Measurements from ENCODE around the gene BEST3. TPM values are rescaled to one million over a fixed set of nuclear protein-coding genes. Genes with fewer than 3 reads are reported as not detected.
"Not testable (repeated sequence)": the region's sequence is repeated elsewhere in the genome, so short reads cannot be mapped to it uniquely, and the experiment has no call there.

BEST3 gene
- total RNA-seq, 1 experiment from 2014 or later = 0.54 TPM

DNA sequence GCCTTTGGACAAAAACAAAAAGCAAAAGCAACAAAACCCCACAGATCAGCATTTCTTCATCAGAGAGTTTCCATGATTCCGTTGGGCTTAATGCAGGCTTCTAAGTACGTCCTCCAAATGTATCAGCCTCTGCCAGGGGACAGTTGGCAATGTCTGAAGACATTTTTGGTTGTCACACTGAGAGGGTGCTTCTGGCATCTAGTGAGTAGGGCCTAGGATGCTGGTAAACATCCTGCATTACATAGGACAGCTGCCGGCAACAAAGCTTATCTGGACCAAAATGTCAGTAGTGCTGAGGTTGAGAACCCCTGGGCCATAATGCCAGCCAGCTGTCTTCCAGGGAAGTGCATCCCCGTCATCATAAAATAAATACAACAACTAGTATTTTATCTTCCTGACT, 79.0 kb downstream of the BEST3 start:
- in situ Hi-C loops (cut with HindIII; ENCODE audit: low pct_unique_long_range_greater_than_20kb, low sequenced_read_pairs) = no loop called here

DNA sequence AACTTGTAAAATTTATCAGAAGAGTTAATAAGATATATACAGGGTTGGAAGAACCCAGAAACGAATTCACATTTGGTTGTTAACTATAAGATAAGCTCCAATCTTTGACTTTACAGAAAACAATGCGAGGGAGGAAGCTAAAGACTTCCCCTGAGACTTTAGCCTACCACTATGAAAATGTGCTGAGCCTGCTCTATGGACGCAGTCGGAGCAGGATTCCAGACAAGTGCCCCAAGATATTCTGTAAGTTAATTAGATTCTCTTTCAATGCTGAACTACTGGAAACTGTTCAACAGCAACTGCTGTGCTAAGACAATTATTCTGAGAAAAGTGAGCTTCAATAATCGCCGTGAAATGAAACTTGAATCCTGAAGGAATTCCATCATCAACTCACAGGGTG, 80.1 kb downstream of the BEST3 start:
- no peak for DNase-seq (ENCODE audit: low read depth)
- in situ Hi-C loops (cut with HindIII; ENCODE audit: low pct_unique_long_range_greater_than_20kb, low sequenced_read_pairs) = no loop called here

More for the DNA sequence above, 79.0 kb downstream of the BEST3 start:
- no peak for DNase-seq (ENCODE audit: low read depth)

DNA sequence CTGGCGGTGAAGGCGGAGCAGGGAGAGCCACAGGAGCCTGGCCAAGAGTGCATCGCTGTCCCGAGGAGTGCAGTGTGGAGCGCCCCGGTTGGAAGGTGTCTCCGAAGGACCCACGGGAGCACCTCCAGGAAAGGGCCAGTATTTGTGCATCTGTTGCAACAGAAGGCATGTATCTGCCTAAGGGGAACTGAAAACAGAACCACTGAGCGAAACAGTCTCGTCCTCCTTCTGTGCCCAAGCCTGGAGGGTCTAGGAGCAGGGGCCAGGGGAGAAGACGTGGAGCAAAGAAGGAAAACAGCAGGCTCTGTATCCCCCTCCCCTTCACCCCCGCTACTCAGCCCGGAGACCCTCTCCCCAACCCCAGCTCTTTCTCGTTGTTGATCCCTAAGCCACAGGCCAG, 83.1 kb downstream of the BEST3 start:
- in situ Hi-C loops (cut with HindIII; ENCODE audit: low pct_unique_long_range_greater_than_20kb, low sequenced_read_pairs) = no loop called here

DNA sequence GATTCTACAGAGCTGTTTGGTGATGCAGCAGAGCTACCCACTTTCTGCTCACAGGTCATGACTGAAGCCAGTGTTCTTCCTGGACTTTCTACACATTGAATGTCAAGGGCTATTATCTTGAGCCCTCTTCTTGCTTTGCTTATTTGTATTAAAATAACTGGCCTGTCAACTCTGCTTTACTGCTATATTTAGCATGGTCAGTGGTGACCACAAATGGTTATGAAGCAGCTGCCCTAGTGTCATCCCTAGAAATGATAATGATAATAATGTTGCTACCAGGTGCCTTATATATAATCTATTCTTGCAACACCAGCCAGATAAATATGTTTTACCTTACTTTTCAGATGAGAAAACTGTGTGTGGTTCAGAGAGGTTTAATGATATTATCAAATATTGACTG, 85.8 kb downstream of the BEST3 start:
- in situ Hi-C loops (cut with HindIII; ENCODE audit: low pct_unique_long_range_greater_than_20kb, low sequenced_read_pairs) = no loop called here
- DNase-seq (ENCODE audit: low read depth) = no peak

More for the DNA sequence above, 83.1 kb downstream of the BEST3 start:
- DNase-seq (ENCODE audit: low read depth) = no peak

DNA sequence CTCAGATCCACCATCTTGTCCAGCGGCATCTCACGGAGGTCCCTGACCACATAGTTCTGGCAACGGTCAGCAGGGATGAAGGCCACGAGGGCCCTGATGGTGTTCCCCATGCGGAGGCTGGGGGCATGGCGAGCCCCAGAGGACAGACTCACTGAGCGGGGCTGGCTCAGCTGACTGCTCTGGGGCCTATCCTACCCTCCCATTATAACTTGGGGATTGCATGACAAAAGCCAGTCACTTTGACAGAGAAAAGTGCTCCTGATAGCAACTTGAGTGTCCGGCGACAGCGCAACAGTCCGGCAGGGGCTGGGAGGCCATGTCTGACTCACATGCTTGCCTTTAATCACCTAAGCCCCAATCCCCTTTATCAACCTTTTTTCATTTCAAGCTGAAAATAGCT, 88.4 kb downstream of the BEST3 start, which contains the start of gene LRRC10:
Gene LRRC10 (minus strand): TSS at position 179 of the 400 bp plus-strand sequence. CDS start 69 bp downstream, at position 110.
- DNase-seq (ENCODE audit: low read depth) = no peak
- in situ Hi-C loops (cut with HindIII; ENCODE audit: low pct_unique_long_range_greater_than_20kb, low sequenced_read_pairs) = no loop called here

DNA sequence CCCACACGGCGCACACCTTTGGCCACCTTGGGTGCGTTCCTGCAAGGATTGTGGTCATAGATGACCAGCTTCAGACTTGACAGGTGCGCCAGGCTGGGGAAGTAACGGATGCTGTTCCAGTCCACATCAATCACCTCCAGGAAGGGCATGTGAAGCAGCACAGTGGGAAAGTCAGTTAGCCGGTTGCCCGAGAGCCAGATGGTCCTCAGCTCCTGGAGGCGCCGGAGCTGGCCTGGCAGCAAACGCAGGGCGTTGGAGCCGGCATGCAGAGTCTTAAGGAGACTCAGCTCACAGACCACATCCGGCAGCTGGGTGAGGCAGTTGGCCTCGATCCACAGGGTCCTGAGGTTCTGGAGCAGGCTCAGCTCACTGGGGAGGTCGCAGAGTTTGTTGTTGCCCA, 89.0 kb downstream of the BEST3 start:
- in situ Hi-C loops (cut with HindIII; ENCODE audit: low pct_unique_long_range_greater_than_20kb, low sequenced_read_pairs) = no loop called here
- no peak for DNase-seq (ENCODE audit: low read depth)

DNA sequence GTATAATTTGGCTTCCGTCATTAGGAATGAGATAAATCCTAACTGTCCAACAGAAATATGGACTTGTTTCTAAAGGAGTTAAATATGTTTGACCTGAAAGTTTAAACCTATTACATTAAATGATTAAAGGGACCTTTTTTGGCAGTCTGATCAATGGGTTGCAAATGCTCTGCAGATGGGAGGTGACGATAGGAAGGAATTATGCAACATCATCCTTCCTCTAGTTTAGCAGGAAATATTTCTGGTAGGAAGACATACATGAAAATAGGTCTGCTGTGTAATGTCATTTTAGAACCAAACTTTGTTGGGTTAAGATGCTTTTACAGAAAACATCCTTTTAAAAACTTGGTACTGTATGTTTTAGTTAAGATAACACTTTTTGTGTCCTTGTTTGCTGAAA, 91.0 kb downstream of the BEST3 start:
- DNase-seq (ENCODE audit: low read depth) = no peak
- in situ Hi-C loops (cut with HindIII; ENCODE audit: low pct_unique_long_range_greater_than_20kb, low sequenced_read_pairs) = no loop called here

DNA sequence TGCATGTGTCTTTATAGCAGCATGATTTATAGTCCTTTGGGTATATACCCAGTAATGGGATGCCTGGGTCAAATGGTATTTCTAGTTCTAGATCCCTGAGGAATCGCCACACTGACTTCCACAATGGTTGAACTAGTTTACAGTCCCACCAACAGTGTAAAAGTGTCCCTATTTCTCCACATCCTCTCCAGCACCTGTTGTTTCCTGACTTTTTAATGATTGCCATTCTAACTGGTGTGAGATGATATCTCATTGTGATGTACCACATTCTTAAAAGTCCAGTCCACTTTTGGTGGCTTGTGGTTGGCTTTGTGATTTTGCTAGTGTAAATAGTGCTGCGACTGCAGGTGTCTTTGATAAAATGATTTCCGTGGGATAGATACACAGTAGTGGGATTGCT, 94.8 kb downstream of the BEST3 start:
- in situ Hi-C loops (cut with HindIII; ENCODE audit: low pct_unique_long_range_greater_than_20kb, low sequenced_read_pairs); DNase-seq (ENCODE audit: low read depth): not testable (repeated sequence)

Other genes with a start within 250 kb of the BEST3 start
- 24.9 and 34.0 TPM in 2 replicates for gene FRS2, start 228.9 kb downstream of the BEST3 start, total RNA-seq (2014; rRNA removed; shearing (Covaris generic); ENCODE audit: low replicate concordance)
- 577 and 641 TPM in 2 replicates for gene CCT2, start 113.8 kb downstream of the BEST3 start, total RNA-seq (2014; rRNA removed; shearing (Covaris generic); ENCODE audit: low replicate concordance)
- gene LRRC10, start 88.4 kb downstream of the BEST3 start, total RNA-seq (2014; rRNA removed; shearing (Covaris generic); ENCODE audit: low replicate concordance) = not detected in 2 replicates
- 49.4 and 57.8 TPM in 2 replicates for gene RAB3IP, start 39.6 kb upstream of the BEST3 start, total RNA-seq (2014; rRNA removed; shearing (Covaris generic); ENCODE audit: low replicate concordance)
- gene MYRFL, start 125.9 kb upstream of the BEST3 start, total RNA-seq (2014; rRNA removed; shearing (Covaris generic); ENCODE audit: low replicate concordance) = not detected in 2 replicates

Measured in Caki2 (cell line).